ENCODE data around the gene RNF32. TPM values are rescaled to one million over a fixed set of nuclear protein-coding genes. Genes with fewer than 3 reads are reported as not detected.

RNF32 gene
- total and polyA plus RNA-seq, 2 of the 13 experiments (the other 11 are each of a cell fraction or from before 2014, with no cell fraction given): not detected

- no TSS peak for BruUV-seq (replicated peaks)
- in situ Hi-C loops (cut with HindIII; ENCODE audit: extremely low pct_ligation_motif_present, low pct_unique_long_range_greater_than_20kb): loop anchor here (10.0 kb wide), 1 partner anchor 113 kb away; no protein-coding TSS in a partner anchor
- CTCF ChIA-PET (ENCODE audit: low intra/inter-chr PET ratio, low total read pairs): no interaction called here
Observed at GRCh38 chr7:156651474-156651873, 10.9 kb downstream of the RNF32 start.

More at GRCh38 chr7:156651474-156651873, 10.9 kb downstream of the RNF32 start:
- WGBS (ENCODE audit: low lambda C conversion rate): 90% methylated on average over 4 of the region's 4 CpGs
- TF ChIP-seq NFATC3 (CRISPR knock-in tag; IDR thresholded peaks at IDR 0.05) (no peak), CCAR2 (optimal IDR thresholded peaks at IDR 0.05; ENCODE audit: low read depth, low read length) (no peak), ZNF260 (CRISPR knock-in tag; IDR thresholded peaks at IDR 0.05; ENCODE audit: borderline replicate concordance, low read depth) (no peak), ZXDC (CRISPR knock-in tag; IDR thresholded peaks at IDR 0.05) (no peak), ZNF432 (CRISPR knock-in tag; IDR thresholded peaks at IDR 0.05; ENCODE audit: borderline replicate concordance) (no peak), ZNF367 (CRISPR knock-in tag; IDR thresholded peaks at IDR 0.05; ENCODE audit: borderline replicate concordance) (no peak), ZNF773 (CRISPR knock-in tag; IDR thresholded peaks at IDR 0.05; ENCODE audit: borderline replicate concordance) (no peak), ZNF329 (CRISPR knock-in tag; IDR thresholded peaks at IDR 0.05; ENCODE audit: low read depth) (no peak), ZNF362 (CRISPR knock-in tag; IDR thresholded peaks at IDR 0.05; ENCODE audit: borderline replicate concordance) (no peak), ZNF282 (IDR thresholded peaks at IDR 0.05; ENCODE audit: partially characterized antibody) (no peak), CBX5 (CRISPR knock-in tag; IDR thresholded peaks at IDR 0.05; ENCODE audit: borderline replicate concordance) (no peak), E2F1 (CRISPR knock-in tag; IDR thresholded peaks at IDR 0.05) (no peak), REXO4 (CRISPR knock-in tag; IDR thresholded peaks at IDR 0.05; ENCODE audit: borderline replicate concordance) (no peak), ZNF3 (CRISPR knock-in tag; IDR thresholded peaks at IDR 0.05) (no peak), ZNF30 (CRISPR knock-in tag; IDR thresholded peaks at IDR 0.05) (no peak)
- H3K4me1 ChIP-seq (ENCODE audit: insufficient read depth, low read length): peaks cover 10% of the 10 kb centered on the region; the same call in 1 of the 2 replicates
- H3K9ac ChIP-seq (ENCODE audit: insufficient read depth, low read depth, low read length): no peak overlapping the region
- no peaks in the 10 kb centered on the region for H3K36me3 ChIP-seq (replicated peaks in 1 of 2; ENCODE audit: control insufficient read depth in 1 of 2, insufficient read depth in 2 of 2, low read length in 2 of 2)
- intact Hi-C loops (cut with micrococcal nuclease; ENCODE audit: unreplicated experiment): loop anchor here (2.0 kb wide), 1 partner anchor 165 kb away; no protein-coding TSS in a partner anchor
- ATAC-seq (no peak), FAIRE-seq (no peak), DNase-seq (ENCODE audit: low spot score) (no peak)
- H3K79me2 ChIP-seq (ENCODE audit: insufficient read depth, low read length): no peaks in the 10 kb centered on the region
- H3K27me3 ChIP-seq (ENCODE audit: control insufficient read depth in 1 of 2, insufficient read depth in 2 of 2, low read length in 2 of 2): no peaks in the 10 kb centered on the region
- no peaks in the 10 kb centered on the region for H3K9me3 ChIP-seq (ENCODE audit: low read length)
- no peak overlapping the region for H3K4me2 ChIP-seq (ENCODE audit: low read depth, low read length)
- POLR2A ChIA-PET: no interaction called here
- H2AFZ ChIP-seq (ENCODE audit: low read length): no peak overlapping the region
- no peak overlapping the region for H3K27ac ChIP-seq (ENCODE audit: extremely low read length, insufficient read depth, low read length)
- no peaks in the 10 kb centered on the region for H4K20me1 ChIP-seq (ENCODE audit: insufficient read depth, low read length)
- H3K4me3 ChIP-seq (replicated peaks in 1 of 3; ENCODE audit: insufficient read depth in 1 of 3, low read depth in 2 of 3, low read length in 3 of 3): no peak overlapping the region

All from HepG2 (cell line).